ENCODE measurements around the gene INO80.

GRCh38 chr15:40955930-40956540 lies 160.0 kb downstream of the INO80 start:
- TF ChIP-seq CTCF (IDR thresholded peaks at IDR 0.05) (no peak), POLR2A (IDR thresholded peaks at IDR 0.05) (no peak)
